NCI-H2171 (cell line): ENCODE data around the gene SLC48A1.

ENCODE experiments used
- DNase-seq: peaks from one replicate; lab custom pipeline; 2025; lab: John Stamatoyannopoulos, UW

The SLC48A1 gene

GRCh38 chr12:47828008-47828975 is 55.3 kb downstream of the SLC48A1 start:
- no peak for DNase-seq

GRCh38 chr12:47828976-47829482 is 56.0 kb downstream of the SLC48A1 start:
- DNase-seq, result no peak

GRCh38 chr12:47829584-47829983 is 56.5 kb downstream of the SLC48A1 start:
- DNase-seq, result no peak
